ENCODE data around the gene PLEKHG5.

DNA sequence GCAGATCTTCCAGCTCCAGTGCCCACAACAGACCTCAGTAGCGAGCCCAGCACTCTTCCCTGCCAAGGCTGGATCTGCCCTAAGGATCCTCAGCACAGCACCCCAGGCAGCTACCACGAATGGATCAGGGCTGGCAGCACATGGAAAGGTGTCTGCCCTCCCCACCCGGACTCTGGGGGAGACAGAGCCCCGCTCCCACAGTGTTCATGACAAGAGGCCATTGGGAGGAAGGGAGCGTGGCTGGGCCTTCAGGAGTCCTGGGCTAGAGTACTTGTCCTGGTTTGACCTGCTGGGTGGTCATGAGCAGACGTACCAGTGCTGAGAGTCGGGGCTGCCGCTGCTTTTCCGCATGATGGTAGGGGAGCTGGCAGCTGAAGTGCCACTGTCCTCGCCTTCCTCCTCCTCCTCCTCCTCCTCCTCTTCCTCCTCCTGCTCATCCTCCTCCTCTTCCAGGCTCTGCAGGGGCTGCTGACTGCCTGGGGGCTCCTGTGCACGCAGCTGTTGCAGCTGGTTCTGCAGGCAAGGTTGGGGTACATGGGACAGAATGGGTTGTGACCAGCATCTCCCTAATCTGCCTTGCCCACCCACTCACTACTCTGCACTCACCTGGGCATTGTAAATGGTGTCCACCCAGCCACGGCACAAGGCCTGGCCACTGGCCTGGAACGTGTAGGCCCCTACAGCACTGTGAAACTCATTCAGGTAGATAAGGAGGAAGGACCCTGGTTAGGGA is 22.6 kb downstream of the PLEKHG5 start:
- TF ChIP-seq, protein P1, sequence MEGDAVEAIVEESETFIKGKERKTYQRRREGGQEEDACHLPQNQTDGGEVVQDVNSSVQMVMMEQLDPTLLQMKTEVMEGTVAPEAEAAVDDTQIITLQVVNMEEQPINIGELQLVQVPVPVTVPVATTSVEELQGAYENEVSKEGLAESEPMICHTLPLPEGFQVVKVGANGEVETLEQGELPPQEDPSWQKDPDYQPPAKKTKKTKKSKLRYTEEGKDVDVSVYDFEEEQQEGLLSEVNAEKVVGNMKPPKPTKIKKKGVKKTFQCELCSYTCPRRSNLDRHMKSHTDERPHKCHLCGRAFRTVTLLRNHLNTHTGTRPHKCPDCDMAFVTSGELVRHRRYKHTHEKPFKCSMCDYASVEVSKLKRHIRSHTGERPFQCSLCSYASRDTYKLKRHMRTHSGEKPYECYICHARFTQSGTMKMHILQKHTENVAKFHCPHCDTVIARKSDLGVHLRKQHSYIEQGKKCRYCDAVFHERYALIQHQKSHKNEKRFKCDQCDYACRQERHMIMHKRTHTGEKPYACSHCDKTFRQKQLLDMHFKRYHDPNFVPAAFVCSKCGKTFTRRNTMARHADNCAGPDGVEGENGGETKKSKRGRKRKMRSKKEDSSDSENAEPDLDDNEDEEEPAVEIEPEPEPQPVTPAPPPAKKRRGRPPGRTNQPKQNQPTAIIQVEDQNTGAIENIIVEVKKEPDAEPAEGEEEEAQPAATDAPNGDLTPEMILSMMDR (IDR thresholded peaks at IDR 0.05) = no peak
- TF ChIP-seq POLR2A (IDR thresholded peaks at IDR 0.05) = no peak

All from uterus (tissue), 2 donors.